Adipocyte (in vitro differentiated cells): Measurements from ENCODE around the gene PID1.

ENCODE experiments used
- DNase-seq: peaks from one replicate; pipeline ENCODE4 v3.0.0-alpha.2; 2015; ENCODE audit warnings: low read depth
- H3K27me3 ChIP-seq: replicated peaks from 2 replicates; pipeline ENCODE4 v1.7.0; 2013; ENCODE audit warnings: mild to moderate bottlenecking, low read length, moderate library complexity; ENCODE audit not compliant: control insufficient read depth, insufficient read depth
- H3K36me3 ChIP-seq: 2 replicates; pipeline ENCODE4 v1.7.0; 2013; ENCODE audit warnings: low read length, mild to moderate bottlenecking, moderate library complexity; ENCODE audit not compliant: control insufficient read depth, insufficient read depth, severe bottlenecking
- H3K4me1 ChIP-seq: 2 replicates; pipeline ENCODE4 v1.7.0; 2013; ENCODE audit warnings: mild to moderate bottlenecking, low read length, moderate library complexity; ENCODE audit not compliant: control insufficient read depth, insufficient read depth
- H3K4me3 ChIP-seq: 2 replicates; pipeline ENCODE4 v1.7.0; 2013; ENCODE audit warnings: mild to moderate bottlenecking, low read length, moderate library complexity
- H3K9ac ChIP-seq: 2 replicates; pipeline ENCODE4 v1.7.0; 2013; ENCODE audit warnings: mild to moderate bottlenecking, low read length, moderate library complexity
- H3K9me3 ChIP-seq: 2 replicates; pipeline ENCODE4 v1.7.0; 2013; ENCODE audit warnings: mild to moderate bottlenecking, low read length, moderate library complexity; ENCODE audit not compliant: control insufficient read depth

PID1 gene

DNA sequence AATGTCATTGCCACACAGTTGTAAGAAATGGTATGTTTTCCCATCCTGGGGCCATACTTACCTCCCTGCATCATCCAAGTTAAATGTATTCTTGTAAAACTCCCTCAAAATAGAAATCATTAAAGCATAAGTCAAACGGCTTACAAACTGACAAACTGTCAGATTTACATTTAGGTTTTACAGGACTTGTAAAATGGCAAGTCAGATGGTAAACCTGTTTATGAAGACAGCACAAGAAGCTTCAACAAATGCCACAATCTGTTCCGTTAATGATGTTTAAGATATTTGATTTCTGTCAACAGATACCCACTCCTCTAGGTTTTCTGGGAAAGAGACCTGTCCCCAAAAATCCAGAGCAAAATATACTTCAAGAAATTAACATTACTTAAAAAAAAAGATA lies 197.2 kb downstream of the PID1 start:
- no peak overlapping the region for H3K4me3 ChIP-seq
- H3K9ac ChIP-seq, result no peak overlapping the region
- no peak for DNase-seq
- no peaks in the 10 kb centered on the region for H3K27me3 ChIP-seq
- H3K36me3 ChIP-seq, result no peaks in the 10 kb centered on the region
- no peaks in the 10 kb centered on the region for H3K4me1 ChIP-seq
- peaks cover 10% of the 10 kb centered on the region for H3K9me3 ChIP-seq

DNA sequence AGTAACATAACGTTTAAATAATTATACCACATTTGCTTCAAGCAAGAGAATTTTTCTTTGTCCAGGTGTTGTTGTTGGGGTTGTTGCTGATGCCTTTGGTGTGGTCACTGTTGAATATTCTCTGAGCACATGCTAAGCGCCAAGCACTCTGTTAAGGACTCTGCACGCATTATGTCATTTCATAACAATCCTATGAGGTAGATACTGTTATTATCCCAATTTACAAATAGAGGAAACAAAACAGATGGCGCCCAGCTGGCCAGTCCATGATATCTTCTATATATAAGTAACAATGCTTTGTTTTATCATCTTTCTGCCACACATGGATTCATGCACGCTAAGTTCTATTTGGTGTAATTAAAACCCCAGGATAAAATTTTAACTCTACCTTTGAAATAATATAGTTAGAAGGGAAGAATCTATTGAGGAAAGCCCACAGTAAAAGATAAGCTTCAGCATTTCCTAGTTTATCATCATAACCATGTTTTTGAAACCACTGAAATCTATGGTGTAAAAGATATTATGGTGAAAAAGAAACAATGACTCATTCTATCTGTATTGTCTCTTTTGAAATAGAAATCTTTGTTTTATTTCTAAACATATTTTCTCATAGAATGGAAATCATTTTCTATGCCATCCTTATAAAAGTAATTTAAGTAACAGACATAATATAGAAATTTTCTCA lies 199.7 kb downstream of the PID1 start:
- Histone ChIP-seq H3K27me3 (no peaks in the 10 kb centered on the region), H3K9ac (no peak overlapping the region), H3K9me3 (peaks cover 10% of the 10 kb centered on the region), H3K4me3 (no peak overlapping the region), H3K36me3 (no peaks in the 10 kb centered on the region), H3K4me1 (no peaks in the 10 kb centered on the region)
- peak; percentile 33 for DNase-seq

DNA sequence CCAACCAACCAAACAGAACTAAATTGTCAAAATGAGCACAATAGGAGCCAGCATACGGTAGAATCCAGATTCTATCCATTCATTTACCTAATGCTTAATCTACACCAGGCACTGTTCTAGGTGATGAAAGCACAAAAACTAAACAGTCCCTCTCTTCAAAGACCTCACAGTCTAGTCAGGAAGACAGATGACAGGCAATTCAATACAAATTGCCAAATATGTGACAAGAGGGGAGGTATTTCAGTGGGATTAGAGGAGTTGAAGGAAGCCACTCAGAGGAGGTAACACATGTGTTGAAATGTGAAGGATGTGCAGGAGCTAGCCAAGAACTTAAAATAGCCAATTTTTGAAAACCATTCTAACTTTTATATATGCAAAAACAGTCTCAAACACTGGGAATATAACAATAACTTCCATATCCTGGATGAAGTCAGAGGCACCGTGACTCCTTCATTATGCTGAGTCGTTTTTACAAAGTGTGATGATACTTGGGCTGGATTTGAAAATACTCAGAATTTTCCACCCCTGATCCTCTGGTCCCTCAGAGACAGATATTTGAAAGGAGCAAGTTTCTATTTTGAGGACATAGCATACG lies 204.9 kb downstream of the PID1 start:
- DNase-seq, result no peak
- Histone ChIP-seq H3K27me3 (no peaks in the 10 kb centered on the region), H3K9me3 (no peaks in the 10 kb centered on the region), H3K4me3 (no peak overlapping the region), H3K4me1 (no peaks in the 10 kb centered on the region), H3K36me3 (no peaks in the 10 kb centered on the region), H3K9ac (no peak overlapping the region)

DNA sequence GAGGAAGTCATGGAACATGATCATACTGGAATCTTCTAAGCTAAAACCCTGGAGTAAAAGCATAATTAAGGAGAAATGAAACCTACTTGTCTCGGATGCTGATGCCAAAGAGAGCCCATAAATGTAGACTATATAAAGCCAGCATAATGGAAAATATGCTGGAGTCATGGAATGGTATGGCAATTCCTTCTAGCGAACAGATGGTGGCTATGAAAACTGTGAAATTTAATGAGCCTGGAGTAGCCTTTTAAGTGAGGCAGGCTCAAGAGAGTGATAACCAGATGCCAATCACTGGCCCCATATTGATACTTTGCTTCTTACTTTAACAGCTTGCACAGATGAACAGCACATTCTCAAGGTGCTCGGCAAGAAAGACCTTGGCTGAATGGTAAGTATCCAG lies 206.3 kb downstream of the PID1 start:
- H3K9me3 ChIP-seq, result no peaks in the 10 kb centered on the region
- H3K36me3 ChIP-seq, result no peaks in the 10 kb centered on the region
- no peaks in the 10 kb centered on the region for H3K4me1 ChIP-seq
- no peak for DNase-seq
- no peak overlapping the region for H3K9ac ChIP-seq
- no peaks in the 10 kb centered on the region for H3K27me3 ChIP-seq
- H3K4me3 ChIP-seq, result no peak overlapping the region

DNA sequence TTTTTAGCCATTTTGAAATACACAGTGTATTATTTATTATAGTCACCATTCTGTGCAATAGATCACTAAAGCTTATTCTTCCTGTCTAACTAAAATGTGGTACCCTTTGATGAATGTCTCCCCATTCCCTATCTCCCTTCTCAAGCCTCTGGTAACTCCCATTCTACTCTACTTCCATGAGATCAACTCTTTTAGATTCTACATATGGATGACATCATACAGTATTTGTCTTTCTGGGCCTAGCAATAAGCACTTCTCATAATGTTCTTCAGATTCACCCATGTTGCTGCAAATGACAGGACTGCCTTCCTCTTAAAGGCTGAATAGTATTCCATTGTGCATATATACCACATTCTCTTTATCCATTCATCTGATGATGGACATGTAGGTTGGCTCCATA lies 210.9 kb downstream of the PID1 start:
- peaks cover 2% of the 10 kb centered on the region for H3K4me1 ChIP-seq

DNA sequence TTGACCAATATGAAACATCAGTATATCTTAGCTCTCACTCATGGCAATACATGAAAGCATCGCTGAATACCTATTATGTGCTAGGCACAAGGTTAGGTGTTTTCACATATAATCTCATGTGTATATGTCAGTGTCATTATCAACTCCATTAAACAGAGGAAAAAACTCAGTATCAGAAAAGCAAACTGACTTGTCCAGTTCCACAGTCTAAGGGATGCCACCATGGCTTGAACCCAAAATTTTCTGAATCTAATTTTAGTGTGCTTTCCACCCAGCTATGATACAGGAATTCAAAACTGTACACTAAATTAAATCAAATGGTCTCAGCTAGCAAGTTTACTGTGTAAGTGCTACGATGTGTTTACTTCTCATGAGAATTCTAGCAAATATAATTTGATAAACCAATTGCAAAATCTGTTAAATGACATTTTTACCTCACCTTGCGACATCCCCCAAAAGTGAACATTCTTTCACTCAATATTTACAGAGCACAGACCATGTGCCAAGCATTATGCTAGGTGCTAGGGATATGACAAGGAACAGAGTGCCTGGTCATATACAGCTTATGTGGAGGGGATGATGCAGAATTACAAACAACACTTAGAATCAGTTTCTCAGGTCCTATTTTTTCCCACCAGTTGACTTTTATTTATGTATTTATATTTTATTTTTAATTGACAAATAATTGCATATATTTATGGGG lies 211.6 kb downstream of the PID1 start:
- no peaks in the 10 kb centered on the region for H3K36me3 ChIP-seq
- H3K4me1 ChIP-seq, result peaks cover 2% of the 10 kb centered on the region
- H3K9ac ChIP-seq, result no peak overlapping the region
- DNase-seq, result no peak
- H3K4me3 ChIP-seq, result no peak overlapping the region
- no peaks in the 10 kb centered on the region for H3K9me3 ChIP-seq
- H3K27me3 ChIP-seq, result no peaks in the 10 kb centered on the region

More for the DNA sequence above, 210.9 kb downstream of the PID1 start:
- H3K9me3 ChIP-seq, result no peaks in the 10 kb centered on the region
- DNase-seq, result no peak
- no peak overlapping the region for H3K9ac ChIP-seq
- no peaks in the 10 kb centered on the region for H3K36me3 ChIP-seq
- H3K27me3 ChIP-seq, result no peaks in the 10 kb centered on the region
- no peak overlapping the region for H3K4me3 ChIP-seq

DNA sequence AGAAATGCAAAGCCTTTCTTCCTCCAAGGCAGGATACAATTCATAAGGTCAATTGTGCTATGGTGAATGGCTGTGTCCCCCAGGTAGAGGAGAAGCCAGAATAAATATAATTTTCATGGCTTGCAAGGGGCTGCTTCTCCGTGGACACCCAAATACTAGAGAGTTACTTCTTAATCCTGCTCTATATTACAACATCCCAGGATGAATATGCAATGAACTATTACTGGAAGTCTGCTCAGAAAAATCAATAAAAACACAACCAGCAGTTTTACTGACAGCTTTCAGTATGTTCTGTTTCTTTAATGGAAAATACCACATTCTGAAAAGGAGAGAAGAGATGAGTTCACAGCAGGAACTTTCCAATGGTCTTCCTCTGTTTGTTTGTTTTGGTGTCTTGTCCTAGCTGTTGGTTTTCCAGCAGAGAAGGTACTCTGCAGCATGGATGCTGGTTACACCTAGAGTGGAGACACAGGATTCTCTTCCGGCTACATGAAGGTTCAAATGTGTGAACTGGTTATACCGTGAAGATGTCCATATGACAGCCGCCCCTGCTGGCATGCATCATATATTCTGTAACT lies 213.0 kb downstream of the PID1 start:
- H3K27me3 ChIP-seq, result no peaks in the 10 kb centered on the region
- no peak overlapping the region for H3K4me3 ChIP-seq
- no peaks in the 10 kb centered on the region for H3K9me3 ChIP-seq
- H3K4me1 ChIP-seq, result peaks cover 2% of the 10 kb centered on the region
- no peaks in the 10 kb centered on the region for H3K36me3 ChIP-seq
- no peak for DNase-seq
- H3K9ac ChIP-seq, result no peak overlapping the region

DNA sequence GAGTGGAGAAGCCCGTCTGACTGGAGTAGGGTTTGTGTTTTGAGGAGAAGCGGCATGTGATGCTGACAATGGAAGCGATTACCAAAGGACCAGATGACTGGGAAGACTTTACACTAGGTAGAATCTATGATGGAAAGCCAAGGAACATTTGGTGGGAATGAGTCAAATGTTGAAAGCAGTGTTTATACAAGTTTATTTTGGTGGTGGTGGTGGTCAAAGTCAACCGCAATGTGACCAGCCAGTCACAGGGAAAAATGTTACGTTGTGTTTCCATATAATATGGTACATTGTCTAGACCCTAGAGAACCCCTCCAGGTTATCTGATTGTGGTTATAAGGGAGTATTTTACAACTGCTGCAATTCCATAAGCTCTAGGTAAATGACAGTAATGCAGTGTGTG lies 216.8 kb downstream of the PID1 start:
- Histone ChIP-seq H3K36me3 (no peaks in the 10 kb centered on the region), H3K9me3 (no peaks in the 10 kb centered on the region), H3K4me1 (no peaks in the 10 kb centered on the region), H3K27me3 (no peaks in the 10 kb centered on the region), H3K4me3 (no peak overlapping the region), H3K9ac (no peak overlapping the region)
- no peak for DNase-seq

DNA sequence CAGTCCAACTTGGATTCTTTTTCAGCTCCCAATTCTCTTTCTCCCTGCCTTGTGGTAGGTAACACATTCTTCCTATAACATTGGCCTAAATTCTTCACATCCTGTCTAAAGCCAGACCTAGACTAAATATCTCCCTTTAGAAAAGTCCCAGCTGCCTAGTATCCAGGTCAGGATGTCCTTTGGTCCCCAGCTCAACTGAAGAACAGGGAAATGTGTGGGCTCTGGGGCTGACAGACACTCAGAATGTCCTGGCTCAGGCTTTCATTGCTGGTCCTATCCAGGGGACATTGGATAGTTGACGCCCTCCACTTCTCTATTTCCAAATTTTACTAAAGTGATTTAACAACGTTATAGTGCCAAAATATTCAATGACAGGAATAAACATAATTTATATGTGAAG lies 219.3 kb downstream of the PID1 start:
- no peaks in the 10 kb centered on the region for H3K9me3 ChIP-seq
- H3K4me3 ChIP-seq, result no peak overlapping the region
- H3K4me1 ChIP-seq, result peaks cover 4% of the 10 kb centered on the region
- H3K27me3 ChIP-seq, result no peaks in the 10 kb centered on the region
- H3K36me3 ChIP-seq, result no peaks in the 10 kb centered on the region
- DNase-seq, result no peak
- H3K9ac ChIP-seq, result no peak overlapping the region

DNA sequence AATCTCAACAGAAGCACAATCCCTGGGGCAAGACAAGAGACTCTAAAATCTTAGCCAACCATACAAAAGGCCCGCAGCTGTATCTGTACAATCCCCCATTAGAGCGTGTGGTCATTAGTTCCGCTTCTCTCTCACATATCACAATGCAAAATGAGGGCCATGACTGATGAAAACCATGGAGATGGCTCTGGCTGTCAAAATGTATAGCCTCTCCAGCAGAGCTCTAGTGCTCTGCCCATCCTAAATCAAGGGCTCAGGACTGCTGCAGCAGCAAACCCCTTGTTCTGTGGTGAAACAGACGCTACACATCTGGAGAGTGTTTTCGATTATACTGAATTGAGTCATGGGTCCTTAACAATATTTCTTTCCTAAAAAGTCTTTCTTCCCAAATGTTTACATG lies 221.0 kb downstream of the PID1 start:
- no peaks in the 10 kb centered on the region for H3K9me3 ChIP-seq
- H3K27me3 ChIP-seq, result no peaks in the 10 kb centered on the region
- no peak overlapping the region for H3K4me3 ChIP-seq
- no peaks in the 10 kb centered on the region for H3K36me3 ChIP-seq
- peaks cover 4% of the 10 kb centered on the region for H3K4me1 ChIP-seq
- DNase-seq, result no peak
- no peak overlapping the region for H3K9ac ChIP-seq

DNA sequence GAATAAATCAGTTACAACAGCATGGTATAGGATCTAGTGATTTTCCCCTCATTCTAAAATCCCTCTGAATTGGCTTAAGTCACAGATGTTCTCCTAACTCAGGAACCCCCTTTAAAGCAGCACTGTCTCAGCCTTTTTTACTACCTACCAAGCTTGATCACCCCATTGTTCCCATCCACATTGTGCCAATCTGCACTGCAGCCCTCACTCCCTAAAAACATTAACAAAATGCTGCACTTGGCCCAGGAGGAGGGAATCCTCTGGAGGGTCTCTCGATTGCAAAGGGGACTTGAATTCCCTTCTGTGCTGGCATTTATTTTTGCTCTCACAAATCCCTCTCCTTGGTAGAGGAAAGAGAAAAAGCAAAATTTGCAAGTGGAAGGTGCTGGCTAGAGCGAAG lies 223.0 kb downstream of the PID1 start:
- Histone ChIP-seq H3K9ac (no peak overlapping the region), H3K4me1 (peaks cover 4% of the 10 kb centered on the region), H3K36me3 (no peaks in the 10 kb centered on the region), H3K27me3 (no peaks in the 10 kb centered on the region), H3K9me3 (no peaks in the 10 kb centered on the region), H3K4me3 (no peak overlapping the region)
- DNase-seq, result no peak
